ENCODE results near the gene CREB5.

DNA sequence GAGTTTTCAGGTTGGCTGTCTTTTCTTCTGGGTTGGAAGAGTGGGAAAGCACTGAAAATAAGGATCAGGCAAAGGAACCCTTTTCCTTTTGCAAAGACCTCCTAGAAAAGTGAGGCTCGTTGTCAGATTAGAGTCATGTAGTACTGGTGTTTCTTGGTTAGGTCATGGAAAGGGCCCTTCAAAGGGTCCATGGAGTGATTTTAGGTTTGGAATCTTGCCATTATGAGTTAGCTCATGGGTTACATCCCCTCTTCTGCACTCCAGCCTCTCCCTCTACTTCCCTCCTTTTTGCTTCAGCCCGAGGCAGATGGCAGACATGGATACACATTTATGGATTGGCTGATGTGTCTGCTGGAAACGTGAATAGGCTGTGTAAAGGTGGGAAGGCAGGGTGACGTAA, 47.0 kb downstream of the CREB5 start:
- TF ChIP-seq, protein P1, sequence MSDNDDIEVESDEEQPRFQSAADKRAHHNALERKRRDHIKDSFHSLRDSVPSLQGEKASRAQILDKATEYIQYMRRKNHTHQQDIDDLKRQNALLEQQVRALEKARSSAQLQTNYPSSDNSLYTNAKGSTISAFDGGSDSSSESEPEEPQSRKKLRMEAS (IDR thresholded peaks at IDR 0.05): no peak
- TF ChIP-seq NFIC (IDR thresholded peaks at IDR 0.05) (no peak), TAF1 (IDR thresholded peaks at IDR 0.05; ENCODE audit: low read depth) (no peak), CEBPB (IDR thresholded peaks at IDR 0.05) (no peak), EP300 (IDR thresholded peaks at IDR 0.05; ENCODE audit: borderline replicate concordance) (no peak), EGR1 (IDR thresholded peaks at IDR 0.05) (no peak), FOXM1 (IDR thresholded peaks at IDR 0.05; ENCODE audit: borderline replicate concordance, low read depth) (no peak), TCF12 (IDR thresholded peaks at IDR 0.05; ENCODE audit: low read depth) (no peak), RAD21 (IDR thresholded peaks at IDR 0.05; ENCODE audit: low read depth) (no peak)
- TF ChIP-seq, protein P2, sequence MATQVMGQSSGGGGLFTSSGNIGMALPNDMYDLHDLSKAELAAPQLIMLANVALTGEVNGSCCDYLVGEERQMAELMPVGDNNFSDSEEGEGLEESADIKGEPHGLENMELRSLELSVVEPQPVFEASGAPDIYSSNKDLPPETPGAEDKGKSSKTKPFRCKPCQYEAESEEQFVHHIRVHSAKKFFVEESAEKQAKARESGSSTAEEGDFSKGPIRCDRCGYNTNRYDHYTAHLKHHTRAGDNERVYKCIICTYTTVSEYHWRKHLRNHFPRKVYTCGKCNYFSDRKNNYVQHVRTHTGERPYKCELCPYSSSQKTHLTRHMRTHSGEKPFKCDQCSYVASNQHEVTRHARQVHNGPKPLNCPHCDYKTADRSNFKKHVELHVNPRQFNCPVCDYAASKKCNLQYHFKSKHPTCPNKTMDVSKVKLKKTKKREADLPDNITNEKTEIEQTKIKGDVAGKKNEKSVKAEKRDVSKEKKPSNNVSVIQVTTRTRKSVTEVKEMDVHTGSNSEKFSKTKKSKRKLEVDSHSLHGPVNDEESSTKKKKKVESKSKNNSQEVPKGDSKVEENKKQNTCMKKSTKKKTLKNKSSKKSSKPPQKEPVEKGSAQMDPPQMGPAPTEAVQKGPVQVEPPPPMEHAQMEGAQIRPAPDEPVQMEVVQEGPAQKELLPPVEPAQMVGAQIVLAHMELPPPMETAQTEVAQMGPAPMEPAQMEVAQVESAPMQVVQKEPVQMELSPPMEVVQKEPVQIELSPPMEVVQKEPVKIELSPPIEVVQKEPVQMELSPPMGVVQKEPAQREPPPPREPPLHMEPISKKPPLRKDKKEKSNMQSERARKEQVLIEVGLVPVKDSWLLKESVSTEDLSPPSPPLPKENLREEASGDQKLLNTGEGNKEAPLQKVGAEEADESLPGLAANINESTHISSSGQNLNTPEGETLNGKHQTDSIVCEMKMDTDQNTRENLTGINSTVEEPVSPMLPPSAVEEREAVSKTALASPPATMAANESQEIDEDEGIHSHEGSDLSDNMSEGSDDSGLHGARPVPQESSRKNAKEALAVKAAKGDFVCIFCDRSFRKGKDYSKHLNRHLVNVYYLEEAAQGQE (IDR thresholded peaks at IDR 0.05; ENCODE audit: low read depth): no peak
